Osteoblast (primary cell): Measurements from ENCODE around the gene SERPINA6. TPM values are rescaled to one million over a fixed set of nuclear protein-coding genes. Genes with fewer than 3 reads are reported as not detected.

ENCODE experiments used
- DNase-seq: peaks from one replicate; pipeline ENCODE4 v3.0.0; 2011; ENCODE audit warnings: low spot score, mixed read lengths; ENCODE audit not compliant: insufficient read length; ENCODE audit errors: missing footprints
- H2AFZ ChIP-seq: 2 replicates; pipeline ENCODE4 v1.6.0; 2011; ENCODE audit warnings: mild to moderate bottlenecking, low read length
- H3K27ac ChIP-seq: 2 replicates; pipeline ENCODE4 v1.5.1; 2011; ENCODE audit warnings: mild to moderate bottlenecking, low read depth, low read length, moderate library complexity
- H3K27me3 ChIP-seq: 2 replicates; pipeline ENCODE4 v1.6.0; 2012; ENCODE audit warnings: mild to moderate bottlenecking, control low read depth, inconsistent platforms, low read length, moderate library complexity; ENCODE audit not compliant: insufficient read depth
- H3K36me3 ChIP-seq: 2 replicates; pipeline ENCODE4 v1.5.1; 2011; ENCODE audit warnings: mild to moderate bottlenecking, low read length, control low read depth, moderate library complexity; ENCODE audit not compliant: insufficient read depth
- H3K4me1 ChIP-seq: 2 replicates; pipeline ENCODE4 v1.5.1; 2011; ENCODE audit warnings: mild to moderate bottlenecking, low read length, control low read depth, moderate library complexity; ENCODE audit not compliant: insufficient read depth
- H3K4me2 ChIP-seq: 2 replicates; pipeline ENCODE4 v1.6.0; 2011; ENCODE audit warnings: mild to moderate bottlenecking, low read length; ENCODE audit not compliant: insufficient read depth
- H3K4me3 ChIP-seq: fragments of 200-600 bp; sonication (generic); 3 replicates; pipeline ENCODE4 v1.5.1; 2012; ENCODE audit warnings: mild to moderate bottlenecking, low read length, inconsistent platforms; ENCODE audit not compliant: insufficient read depth
- H3K79me2 ChIP-seq: 2 replicates; pipeline ENCODE4 v1.6.0; 2012; ENCODE audit warnings: mild to moderate bottlenecking, low read length, control low read depth, inconsistent platforms; ENCODE audit not compliant: insufficient read depth
- H3K9me3 ChIP-seq: 2 replicates; pipeline ENCODE4 v1.5.1; 2011; ENCODE audit warnings: low read depth, low read length, control low read depth
- H4K20me1 ChIP-seq: 2 replicates; pipeline ENCODE4 v1.6.0; 2012; ENCODE audit warnings: mild to moderate bottlenecking, low read length, control low read depth; ENCODE audit not compliant: insufficient read depth
- CTCF ChIP-seq: IDR thresholded peaks from 2 replicates; pipeline ENCODE4 v1.5.1; 2011; ENCODE audit warnings: mild to moderate bottlenecking, low read depth, low read length, moderate library complexity; ENCODE audit errors: extremely low read depth
- total RNA-seq: library from RNA; depleted of rRNA; stranded (reverse); fragments of >200 nt; gene quantifications from 2 replicates; pipeline ENCODE4 v1.2.3, GENCODE V29; 2012

SERPINA6 gene
- total RNA-seq, 1 donor, result not detected

DNA sequence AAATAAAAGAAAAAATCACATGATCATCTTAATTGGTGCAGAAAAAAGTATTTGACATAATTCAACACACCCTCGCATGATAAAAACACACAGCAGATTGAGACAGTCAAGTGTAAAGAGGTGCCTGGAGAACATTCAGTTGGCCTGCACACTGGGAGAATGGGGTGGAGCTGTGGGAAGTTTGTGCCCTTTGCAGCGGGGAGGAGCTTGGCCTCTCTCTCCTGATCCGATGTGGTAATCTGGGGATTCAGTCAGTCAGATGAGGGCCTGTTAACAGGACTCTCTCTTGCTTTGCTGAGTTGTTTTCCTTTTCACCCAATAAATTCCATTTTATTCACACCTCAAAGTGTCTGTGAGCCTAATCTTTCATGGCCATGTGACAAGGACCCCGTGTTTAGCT is 5.9 kb downstream of the SERPINA6 start:
- no peak for DNase-seq
- Histone ChIP-seq H2AFZ (peak overlapping the region; percentile 10), H3K4me2 (no peak overlapping the region), H3K4me3 (no peak overlapping the region), H4K20me1 (no peaks in the 10 kb centered on the region), H3K27me3 (no peaks in the 10 kb centered on the region), H3K36me3 (no peaks in the 10 kb centered on the region), H3K9me3 (no peaks in the 10 kb centered on the region), H3K4me1 (no peaks in the 10 kb centered on the region), H3K27ac (no peak overlapping the region), H3K79me2 (no peaks in the 10 kb centered on the region)
- TF ChIP-seq CTCF, result no peak

DNA sequence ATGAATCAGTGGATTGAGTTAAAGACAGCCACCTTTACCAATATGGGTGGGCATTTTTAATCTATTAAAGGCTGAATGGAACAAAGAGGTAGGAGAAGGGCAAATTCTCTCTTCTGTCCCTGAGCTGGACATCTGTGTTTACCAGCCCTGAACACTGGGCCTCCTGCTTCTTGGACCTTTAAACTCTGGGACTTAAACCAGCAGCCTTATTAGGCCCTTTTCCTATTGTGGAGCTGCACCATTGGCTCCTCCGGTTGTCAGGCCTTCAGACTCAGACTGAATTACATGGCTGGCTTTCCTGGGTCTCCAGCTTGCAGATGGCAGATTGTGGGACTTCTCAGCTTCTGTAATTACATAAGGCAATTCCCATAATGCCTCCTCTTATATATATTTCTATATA is 6.4 kb downstream of the SERPINA6 start:
- Histone ChIP-seq H4K20me1 (no peaks in the 10 kb centered on the region), H3K4me1 (no peaks in the 10 kb centered on the region), H3K27me3 (no peaks in the 10 kb centered on the region), H3K4me3 (no peak overlapping the region), H3K27ac (no peak overlapping the region), H3K9me3 (no peaks in the 10 kb centered on the region), H2AFZ (no peak overlapping the region), H3K4me2 (no peak overlapping the region), H3K36me3 (no peaks in the 10 kb centered on the region), H3K79me2 (no peaks in the 10 kb centered on the region)
- no peak for DNase-seq
- no peak for TF ChIP-seq CTCF

DNA sequence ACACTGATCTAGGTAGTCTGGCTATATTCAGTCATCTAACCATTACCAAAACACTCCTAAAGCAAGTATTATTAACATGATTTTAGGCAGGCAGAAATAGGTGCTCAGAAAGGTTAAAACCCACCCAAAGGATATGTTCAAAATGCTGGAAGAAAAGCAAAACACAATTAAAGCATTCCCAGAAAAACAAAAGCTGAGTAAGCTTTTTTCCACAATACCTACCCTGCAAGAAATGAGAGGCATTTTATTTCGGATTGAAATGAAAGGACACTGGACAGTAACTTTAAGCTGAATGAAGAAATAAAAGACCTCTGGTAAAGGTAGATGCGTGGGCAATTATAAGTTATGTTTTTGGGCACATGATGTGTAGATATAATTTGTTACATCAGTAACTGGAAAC is 8.2 kb downstream of the SERPINA6 start:
- Histone ChIP-seq H4K20me1 (no peaks in the 10 kb centered on the region), H2AFZ (no peak overlapping the region), H3K4me3 (no peak overlapping the region), H3K27ac (no peak overlapping the region), H3K9me3 (no peaks in the 10 kb centered on the region), H3K36me3 (no peaks in the 10 kb centered on the region), H3K79me2 (no peaks in the 10 kb centered on the region), H3K4me1 (no peaks in the 10 kb centered on the region), H3K4me2 (no peak overlapping the region), H3K27me3 (no peaks in the 10 kb centered on the region)
- no peak for TF ChIP-seq CTCF
- no peak for DNase-seq

DNA sequence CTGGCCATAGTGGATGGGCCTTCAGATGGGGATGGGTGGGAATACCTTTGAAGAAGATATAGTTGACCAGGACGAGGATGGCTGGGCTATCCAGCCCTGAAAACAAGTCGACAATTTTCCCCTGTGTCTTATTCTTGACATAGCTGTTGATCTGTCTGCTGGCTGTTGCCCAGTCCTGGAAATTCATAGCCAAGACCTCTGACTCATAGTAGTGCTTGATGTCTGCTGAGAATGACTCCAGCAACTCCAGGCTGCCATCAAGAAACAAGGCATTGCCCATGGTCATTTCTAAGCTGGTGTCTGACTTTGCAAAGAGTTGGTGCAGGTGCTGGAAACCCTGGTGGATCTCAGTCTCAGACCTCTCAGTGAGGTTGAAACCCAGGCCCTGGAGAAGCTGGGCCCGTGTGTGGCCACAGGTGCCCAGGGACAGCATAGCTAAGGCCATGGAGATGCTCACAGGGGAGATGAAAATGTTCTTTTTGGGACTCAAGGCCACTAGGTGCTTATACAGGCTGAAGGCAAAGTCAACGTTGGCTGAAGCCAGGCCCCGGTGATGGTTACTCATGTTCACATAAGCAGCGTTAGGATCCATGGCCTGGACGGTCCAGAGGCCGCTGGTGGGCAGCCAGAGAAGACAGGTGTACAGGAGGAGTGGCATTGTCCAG is 9.0 kb downstream of the SERPINA6 start:
- Histone ChIP-seq H2AFZ (no peak overlapping the region), H3K27me3 (no peaks in the 10 kb centered on the region), H3K9me3 (no peaks in the 10 kb centered on the region), H3K36me3 (no peaks in the 10 kb centered on the region), H3K4me3 (no peak overlapping the region), H4K20me1 (no peaks in the 10 kb centered on the region), H3K79me2 (no peaks in the 10 kb centered on the region), H3K27ac (no peak overlapping the region), H3K4me2 (no peak overlapping the region), H3K4me1 (no peaks in the 10 kb centered on the region)
- peak; percentile 81 for DNase-seq
- no peak for TF ChIP-seq CTCF
